ENCODE results near the gene OXTR.

Gene OXTR

DNA sequence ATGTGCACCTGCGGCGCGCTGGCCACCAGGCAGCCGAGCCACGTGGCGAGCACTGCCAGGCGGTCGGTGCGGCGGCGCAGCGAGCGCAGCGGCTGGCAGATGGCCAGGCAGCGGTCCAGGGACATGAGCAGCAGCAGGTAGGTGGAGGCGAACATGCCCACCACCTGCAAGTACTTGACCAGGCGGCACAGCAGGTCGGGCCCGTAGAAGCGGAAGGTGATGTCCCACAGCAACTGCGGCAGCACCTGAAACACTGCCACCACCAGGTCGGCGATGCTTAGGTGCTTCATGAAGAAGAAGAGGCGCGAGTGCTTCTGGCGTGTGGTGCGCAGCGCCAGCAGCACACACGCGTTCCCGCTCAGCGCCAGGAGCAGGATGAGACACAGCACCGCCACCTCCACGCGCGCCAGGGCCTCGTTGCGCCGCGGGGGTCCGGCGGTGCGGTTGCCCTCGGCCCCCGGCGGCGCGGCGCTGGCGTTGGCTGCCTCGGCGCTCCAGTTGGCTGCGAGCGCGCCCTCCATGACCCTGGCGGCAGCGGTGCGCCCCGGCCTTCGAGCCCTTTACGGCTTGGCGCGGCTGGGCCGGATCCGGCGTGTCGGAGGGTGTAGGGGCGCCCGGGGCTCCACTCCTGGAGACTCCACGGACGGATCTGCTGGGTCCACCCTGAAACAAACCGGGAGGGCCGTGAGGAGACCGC is 1.6 kb downstream of the OXTR start:
- DNase-seq (ENCODE audit: low read depth in 2 of 2) = no peak

DNA sequence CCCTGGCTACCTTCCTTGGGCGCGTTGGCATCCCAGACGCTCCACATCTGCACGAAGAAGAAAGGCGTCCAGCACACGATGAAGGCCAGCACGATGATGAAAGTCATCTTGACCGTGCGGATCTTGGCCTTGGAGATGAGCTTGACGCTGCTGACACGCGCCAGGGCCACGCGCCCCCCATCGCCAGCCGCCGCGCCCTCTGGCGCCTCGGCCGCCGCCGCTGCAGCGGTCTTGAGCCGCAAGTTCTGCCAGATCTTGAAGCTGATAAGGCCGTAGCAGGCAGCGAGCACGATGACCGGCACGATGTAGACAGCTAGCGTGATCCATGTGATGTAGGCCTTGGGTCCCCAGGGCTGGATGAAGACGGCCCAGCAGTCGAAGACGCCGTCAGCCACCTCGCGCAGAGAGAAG is 2.2 kb downstream of the OXTR start:
- DNase-seq (ENCODE audit: low read depth in 2 of 2) = no peak

DNA sequence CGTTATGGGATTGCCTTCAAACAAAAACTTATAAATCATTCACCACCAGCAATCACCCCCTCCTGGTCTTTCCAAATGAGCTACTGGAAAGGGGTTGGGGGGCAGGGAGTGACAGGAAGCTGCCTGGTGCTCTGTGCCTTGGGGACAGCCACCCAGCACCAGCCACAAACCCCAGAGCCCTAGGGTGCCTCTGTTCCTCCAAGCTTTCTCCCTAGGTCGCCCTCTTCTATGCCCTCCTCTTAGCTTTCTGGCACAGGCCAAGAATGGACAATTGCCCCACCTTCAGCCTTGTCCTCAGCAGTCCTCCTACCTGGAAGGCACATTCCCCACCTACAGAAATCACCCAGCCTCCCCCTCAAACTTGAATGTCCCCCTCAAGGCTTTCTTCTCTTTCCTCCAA is 3.3 kb downstream of the OXTR start:
- no peak for DNase-seq (ENCODE audit: low read depth in 2 of 2)

DNA sequence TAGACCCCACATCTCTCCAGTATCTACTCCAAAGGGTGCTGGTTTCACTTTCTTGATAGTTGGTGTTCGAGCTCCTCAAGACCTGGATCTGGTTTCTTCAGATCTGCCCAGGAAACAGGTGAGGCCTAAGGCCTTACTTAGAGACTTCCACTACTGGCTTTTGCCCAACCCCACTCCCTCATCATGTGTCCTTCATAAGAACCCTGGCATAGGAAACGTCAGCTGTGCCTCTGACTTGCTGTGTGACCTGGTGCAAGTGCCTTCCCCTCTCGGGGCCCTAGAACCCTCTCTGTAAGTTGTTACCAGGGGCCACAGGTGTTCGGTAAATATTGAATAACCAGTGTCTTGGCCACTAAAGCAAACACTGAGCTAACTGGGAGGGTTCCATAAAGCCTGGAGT is 3.9 kb downstream of the OXTR start:
- DNase-seq (ENCODE audit: low read depth in 2 of 2) = no peak

DNA sequence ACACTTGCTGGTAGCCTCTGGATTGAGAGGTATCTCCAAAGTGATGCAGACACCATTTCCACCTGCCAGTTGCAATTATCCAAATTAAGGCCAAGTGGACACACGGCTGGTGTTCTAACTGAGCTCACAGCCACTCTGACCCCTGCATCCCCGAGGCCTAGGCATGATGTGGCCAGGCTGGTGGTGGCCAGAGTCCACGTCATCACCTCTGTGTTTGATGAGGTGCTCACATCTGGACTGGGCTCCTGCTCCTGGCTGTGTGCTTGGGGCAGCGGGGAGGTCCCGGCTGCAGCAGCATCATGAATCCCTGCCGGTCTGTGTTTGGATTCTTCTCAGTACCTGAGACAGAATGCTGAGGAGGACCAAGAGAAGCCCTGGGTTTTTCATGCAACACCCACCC is 4.9 kb downstream of the OXTR start:
- no peak for DNase-seq (ENCODE audit: low read depth in 2 of 2)

DNA sequence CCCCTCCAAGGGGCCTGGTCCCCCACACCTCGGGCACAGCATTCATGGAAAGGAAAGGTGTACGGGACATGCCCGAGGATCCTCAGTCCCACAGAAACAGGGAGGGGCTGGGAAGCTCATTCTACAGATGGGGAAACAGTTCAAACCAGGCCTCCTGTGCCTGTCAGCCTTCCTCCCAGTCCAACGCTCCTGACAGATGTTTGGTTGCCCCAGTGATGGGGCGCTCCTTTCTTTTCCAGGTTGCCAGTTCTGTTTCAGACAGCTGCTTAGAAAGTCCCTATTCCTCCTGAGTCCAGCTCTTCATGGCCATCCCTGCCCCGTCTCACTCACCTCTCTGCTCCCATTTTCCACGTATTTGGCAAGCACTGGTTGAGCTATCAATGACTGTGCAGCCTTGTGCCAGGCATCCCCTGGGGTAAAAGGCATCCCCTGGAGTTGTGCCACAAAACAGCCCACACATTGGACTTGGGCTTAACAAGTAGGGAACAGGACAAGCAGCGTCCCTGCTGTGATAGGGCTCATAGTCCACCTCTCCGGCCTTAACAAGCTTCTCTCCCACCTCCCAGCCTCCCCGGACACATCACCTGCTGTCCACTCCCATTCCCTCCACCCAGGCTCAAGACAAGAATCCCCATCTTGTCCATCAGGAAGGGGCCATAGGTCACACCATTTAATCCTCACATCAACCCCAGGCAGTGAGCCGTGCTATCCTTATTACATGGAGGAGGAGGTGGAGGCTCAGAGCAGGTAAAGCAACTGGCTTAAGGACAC is 6.6 kb downstream of the OXTR start:
- DNase-seq (ENCODE audit: low read depth in 2 of 2) = no peak

DNA sequence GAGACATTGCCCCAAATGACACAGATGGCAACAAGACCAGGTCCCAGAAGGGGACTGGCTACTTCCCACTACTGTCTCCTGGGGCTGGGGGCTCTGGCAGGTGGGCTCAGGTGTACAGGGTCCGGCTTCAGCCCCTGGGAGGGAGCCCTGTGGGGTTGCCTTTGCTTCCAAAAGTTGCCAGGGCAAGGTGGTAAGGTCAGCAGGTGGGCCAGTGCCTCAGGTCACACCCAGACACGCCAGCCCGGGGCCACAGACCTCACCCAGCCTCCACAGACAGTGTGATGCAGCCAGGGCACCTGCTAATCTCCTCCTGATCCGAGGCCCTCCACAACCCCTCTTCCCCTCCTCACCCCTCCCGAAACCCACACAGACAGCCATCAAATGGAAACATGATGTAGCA is 7.5 kb downstream of the OXTR start:
- DNase-seq (ENCODE audit: low read depth in 2 of 2) = no peak

DNA sequence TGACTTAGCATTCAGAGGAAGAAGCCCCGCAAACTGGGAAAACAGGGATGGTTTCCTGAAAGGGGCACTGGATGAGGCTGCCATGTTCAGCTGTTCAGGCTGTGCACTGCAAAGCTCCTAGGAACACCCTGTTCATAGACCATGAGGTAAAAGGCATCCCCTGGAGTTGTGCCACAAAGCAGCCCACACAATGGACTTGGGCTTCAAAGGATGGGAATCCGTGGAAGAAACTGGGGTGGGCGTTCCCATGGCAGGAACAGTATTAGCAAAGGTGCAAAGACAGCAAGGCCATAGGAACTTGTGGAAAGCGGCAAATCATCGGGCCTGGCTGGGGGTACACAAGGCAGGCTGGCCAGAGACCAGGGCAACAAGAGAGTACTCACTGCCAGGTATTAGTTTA is 8.9 kb downstream of the OXTR start:
- DNase-seq (ENCODE audit: low read depth in 2 of 2) = no peak

DNA sequence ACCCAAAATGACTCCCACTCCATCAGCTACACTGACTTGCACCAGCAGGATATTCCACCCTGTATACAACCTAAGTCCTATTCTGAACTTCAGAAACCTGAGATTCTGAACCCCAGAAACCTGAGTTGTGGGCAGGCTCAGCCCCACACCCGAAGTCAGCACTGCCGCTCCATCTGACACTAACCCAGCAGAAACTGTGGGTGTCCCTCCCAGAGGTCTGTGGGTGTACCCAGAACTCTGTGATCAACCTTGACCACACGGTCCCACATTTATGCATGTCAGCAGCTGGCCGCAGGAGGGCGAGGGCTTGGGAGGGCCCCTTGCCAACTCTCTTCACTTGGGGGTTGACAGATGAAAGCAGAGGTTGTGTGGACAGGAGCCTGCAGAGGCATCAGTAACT is 9.3 kb downstream of the OXTR start:
- no peak for DNase-seq (ENCODE audit: low read depth in 2 of 2)

DNA sequence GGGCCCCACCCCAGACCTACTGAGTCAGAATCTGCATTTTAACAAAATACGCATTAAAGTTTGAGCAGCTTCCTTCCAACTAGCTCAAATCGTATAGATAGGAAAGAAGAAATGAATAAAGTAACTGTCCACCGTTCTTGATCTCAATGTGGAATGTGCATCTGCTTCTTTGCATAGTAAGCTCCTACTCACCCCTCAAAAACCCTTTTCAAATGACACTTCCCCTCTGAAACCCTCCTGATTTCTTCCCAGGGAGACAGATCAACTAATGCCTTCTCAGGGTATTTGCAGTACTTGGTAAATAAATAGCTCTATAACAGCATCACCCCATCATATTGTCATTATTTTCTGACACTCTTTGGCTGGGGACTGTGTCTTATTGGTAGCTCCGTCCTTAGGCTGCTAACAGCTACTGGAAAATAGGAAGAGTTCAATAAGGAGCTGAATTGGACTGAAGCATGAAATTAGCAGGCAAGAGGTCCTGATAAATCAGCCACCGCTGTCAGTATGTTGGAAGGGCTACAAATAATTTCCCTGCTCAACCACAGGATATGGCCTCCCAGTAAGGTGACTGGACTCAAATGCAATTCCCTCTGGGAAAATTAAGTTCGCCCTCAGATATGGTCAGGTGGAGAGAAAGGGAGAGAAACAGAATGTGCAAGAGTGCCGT is 10.2 kb downstream of the OXTR start:
- DNase-seq (ENCODE audit: low read depth in 2 of 2) = no peak

DNA sequence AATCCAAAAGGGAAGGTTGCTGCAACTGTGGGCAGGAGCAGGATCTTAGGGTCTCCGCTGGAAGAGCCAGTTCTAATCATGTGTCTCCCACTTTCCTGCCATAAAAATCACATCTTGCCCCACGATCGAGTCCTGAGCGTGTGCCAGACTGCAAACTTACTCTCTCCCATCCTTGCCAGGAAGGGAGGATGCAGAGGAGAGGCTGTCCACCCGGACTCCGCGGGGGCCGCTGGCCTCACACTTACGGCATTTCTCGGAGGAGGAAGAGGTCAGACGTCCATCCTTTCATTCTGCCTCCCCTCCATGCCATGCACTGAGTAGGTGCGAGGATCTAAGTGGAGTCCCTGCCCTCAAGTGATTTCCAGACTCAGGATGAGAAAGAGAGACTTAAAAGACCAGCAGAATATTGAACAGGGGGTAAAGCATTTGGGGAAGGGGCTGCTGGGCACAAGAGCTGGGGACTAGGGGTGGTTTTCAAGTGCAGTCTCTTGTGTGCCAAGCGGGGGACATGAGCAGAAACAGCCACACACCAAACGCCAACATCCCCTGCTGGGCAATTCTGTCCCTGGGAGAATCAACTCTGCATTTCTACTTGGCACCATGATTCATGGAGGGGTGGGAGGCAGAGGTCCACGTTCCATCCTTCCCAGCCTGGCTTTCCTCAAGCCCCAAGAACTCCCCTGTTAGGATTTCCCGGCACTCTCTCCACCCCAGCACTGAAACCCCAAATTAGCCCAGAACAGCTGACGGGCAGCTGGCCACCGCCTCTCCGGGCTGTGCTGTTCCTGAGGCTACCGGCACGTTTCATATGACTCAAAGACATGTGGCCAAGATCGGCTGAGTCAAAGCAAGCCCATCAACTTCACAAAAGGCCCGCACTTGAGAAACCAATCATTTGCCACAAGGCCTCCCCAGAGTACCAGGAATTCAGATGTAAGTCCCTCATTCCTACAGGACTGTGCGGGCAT is 11.6 kb downstream of the OXTR start:
- no peak for DNase-seq (ENCODE audit: low read depth in 2 of 2)

DNA sequence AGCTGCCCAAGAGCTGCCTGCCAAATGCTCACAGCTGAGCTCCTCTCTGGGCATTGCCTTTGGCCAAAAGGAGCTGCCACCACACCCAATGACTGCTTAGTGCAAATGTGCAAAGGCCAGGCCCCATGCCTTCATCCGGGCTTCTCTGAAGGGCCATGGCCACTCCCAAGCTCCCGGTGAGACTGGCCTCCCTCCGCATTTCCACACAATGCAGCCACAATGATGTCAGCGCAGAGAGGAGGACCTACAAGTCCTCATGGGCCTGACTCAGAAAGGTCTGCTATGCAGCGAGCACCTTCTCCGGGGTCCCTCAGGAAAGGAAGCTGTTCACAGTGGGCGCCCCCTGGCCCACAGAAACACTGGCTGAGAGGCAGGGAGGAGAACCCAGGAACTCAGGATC is 12.7 kb downstream of the OXTR start:
- DNase-seq (ENCODE audit: low read depth in 2 of 2) = no peak

DNA sequence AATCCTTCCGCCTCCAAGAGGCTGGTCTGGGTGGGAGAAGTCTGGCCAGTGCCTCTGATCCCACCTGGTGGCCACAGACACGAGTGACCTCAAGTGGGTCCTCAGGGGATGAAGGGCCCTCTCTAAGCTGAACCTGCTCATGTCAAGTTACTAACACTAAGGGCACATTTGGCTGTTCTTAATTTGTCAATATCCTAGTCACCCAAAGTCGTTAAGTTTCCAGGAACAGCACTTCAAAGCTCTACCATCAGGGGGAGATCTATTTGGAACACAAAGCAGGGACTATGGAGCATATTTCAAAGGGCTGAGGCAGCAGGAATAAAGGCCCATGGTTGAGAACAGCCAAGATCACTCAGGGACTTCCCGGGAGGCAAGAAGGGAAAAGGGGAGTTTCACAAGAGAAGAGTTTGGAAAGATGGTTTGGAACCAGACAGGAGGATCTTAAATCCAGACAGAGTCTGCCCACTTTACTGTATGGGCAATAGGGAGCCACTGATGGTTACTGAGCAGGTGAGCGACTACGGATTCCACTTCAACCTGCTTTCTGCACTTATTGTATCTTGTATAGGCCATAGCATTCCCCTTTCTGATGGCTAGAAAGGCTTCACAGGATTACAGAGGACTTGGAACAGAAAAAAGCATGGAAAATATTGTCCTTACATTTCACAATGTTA is 13.7 kb downstream of the OXTR start:
- DNase-seq (ENCODE audit: low read depth in 2 of 2) = no peak

DNA sequence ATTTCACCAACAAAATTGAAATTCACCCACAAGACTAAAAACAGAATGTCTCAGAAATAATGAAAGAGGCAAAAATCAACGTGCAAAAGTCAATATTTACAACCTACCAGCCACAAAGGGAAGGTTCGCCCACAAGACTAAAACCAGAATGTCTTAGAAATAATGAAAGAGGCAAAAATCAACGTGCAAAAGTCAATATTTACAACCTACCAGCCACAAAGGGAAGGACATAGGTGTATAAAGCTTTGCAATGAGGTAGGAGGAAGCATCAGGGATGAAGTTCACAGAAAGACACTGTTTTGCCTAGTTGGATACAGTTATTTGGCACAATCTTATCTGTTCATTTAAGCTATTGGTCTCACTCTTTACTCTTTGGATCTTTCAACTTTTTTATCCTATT is 14.3 kb downstream of the OXTR start:
- DNase-seq (ENCODE audit: low read depth in 2 of 2) = no peak

DNA sequence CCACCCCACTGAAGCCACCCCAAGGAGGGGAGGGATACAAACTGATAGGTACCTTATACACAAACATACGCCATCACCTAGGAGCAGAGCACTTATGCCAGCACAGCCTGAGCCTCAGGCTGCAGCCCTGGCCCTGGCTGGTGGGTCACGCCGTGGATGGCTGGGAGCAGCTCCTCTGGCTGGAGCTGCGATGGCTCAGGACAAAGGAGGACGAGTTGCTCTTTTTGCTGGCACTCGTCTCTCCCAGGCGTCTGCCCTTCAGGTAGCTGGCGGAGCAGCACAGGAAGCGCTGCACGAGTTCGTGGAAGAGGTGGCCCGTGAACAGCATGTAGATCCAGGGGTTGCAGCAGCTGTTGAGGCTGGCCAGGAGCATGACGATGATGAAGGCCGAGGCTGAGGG is 16.6 kb downstream of the OXTR start:
- DNase-seq (ENCODE audit: low read depth in 2 of 2) = no peak

DNA sequence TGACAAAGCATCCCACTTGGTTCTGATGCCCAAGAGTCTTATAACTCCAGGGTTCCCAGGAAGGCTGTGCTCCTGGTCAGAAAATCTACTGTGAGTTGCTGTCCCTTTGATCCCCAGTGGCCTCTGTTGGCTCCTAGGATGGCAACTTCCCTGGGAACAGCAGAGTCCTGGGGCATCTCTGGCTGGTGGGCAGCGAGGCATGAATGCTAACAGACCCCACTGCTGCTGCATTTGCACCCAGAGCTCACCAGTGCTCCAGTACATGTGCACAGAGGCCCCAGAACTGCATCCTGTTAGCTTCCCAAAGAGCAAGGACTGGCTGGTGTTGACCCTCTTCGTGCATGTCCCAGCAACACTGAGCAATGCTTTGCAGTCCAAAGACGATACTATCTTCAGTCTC is 20.1 kb downstream of the OXTR start:
- no peak for DNase-seq (ENCODE audit: low read depth in 2 of 2)

DNA sequence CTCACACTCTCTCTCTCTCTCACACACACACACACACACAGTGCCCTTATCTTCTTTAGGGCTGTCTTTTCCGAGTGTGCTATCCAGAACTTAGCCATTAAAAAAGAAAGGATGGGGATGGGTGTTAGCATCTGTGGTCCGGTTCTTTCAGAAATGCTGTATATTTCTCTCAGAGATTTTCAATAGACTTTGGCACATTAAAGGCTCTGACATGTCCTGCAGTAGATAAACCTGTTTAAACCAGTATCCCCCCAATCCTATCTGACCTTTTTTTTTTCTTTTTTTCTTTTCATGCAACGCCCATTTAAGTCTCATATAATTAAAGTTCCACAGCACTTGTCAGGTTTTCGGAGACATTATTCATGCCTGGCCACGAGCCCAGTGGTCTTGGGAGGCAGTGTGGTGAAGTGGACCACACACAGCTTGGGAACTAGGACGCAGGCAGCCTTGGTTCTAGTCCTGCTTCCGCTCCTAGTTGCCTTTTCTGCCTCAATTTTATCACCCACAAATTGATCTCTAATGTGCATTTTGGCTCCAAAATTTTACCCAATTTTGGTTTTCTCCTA is 22.6 kb downstream of the OXTR start:
- no peak for DNase-seq (ENCODE audit: low read depth in 2 of 2)

DNA sequence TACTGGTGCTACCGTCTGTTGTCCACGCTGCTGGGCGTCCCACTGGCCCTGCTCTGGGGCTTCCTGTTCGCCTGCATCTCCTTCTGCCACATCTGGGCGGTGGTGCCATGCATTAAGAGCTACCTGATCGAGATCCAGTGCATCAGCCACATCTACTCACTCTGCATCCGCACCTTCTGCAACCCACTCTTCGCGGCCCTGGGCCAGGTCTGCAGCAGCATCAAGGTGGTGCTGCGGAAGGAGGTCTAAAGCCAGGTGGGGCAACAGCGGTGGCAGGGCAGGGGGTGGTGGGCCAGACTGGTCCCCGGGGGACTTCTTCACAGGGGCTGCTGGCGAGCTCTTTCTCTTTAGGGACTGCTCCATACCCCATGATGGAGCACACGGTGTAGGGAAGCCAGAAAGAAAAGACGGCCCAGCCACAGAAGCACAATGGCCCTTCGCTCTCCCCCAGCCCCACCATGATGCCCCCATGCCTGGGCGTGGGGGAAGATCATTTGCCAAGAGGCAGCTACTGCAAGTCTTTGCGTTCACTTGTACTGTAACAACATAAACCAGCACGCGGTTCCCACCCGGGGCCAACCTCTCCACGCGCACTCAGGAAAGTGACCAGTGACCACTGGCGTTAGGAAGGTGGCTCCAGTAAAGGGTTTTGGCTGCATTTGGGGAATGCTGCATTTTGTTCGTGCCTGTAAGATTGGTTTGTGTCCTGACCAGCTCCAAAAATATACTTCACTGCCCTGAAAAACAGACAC is 23.6 kb downstream of the OXTR start:
- no peak for DNase-seq (ENCODE audit: low read depth in 2 of 2)

DNA sequence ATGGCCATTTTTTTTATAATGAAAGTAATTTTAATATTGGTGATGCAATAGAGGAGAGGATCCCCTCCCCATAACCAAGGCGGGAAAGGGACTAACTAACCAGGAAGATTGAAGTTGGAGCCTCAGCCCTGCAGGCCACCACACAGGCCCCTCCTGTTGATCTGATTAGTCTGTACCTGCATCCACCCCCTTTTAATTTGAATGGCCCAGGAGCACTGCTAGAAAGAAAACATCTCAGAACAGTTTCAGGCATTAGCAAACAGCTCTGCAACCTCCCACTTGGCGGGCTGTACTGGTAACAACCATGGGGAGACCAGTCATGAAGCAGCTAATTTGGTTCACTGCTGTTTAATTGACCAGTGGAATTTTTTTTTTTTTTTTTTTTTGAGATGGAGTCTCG is 25.5 kb downstream of the OXTR start:
- no peak for DNase-seq (ENCODE audit: low read depth in 2 of 2)

DNA sequence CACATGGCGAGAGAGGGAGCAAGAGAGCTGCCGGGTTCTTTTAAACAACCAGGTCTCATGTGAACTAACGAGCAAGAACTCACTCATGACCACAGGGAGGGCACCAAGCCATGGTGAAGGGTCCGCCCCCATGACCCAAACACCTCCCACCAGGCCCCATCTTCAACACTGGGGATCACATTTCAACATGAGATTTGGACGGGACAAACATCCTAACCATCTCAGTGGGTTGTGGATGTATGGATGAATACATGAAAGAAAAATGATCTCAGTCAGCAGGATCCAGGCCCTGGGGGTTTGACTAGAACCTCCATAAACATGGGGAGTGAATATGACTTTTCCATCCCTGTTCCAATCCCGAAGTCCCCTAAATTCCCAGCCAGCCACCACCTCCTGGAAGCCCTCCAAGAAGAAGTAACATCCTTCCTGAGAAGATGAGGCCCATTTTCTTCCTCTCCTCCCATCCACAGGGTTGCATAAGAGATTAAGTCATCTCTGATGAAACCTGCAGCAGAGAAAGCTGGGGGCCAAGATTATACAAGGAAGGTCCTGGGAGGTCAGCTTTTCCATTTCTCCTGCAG is 26.3 kb downstream of the OXTR start:
- DNase-seq (ENCODE audit: low read depth in 2 of 2) = no peak
